H9 (cell line): ENCODE measurements around the gene CDC42EP3. TPM values are rescaled to one million over a fixed set of nuclear protein-coding genes. Genes with fewer than 3 reads are reported as not detected.

Experiments used
- DNase-seq: peaks from one replicate; pipeline ENCODE4 v3.0.0-alpha.2; 2017
- H2AFZ ChIP-seq: one replicate; pipeline ENCODE4 v1.6.1; 2013; ENCODE audit warnings: mild to moderate bottlenecking, low read length, control low read depth, moderate library complexity
- H2AK5ac ChIP-seq: 2 replicates; pipeline ENCODE4 v1.6.1; 2013; ENCODE audit warnings: low read length, control low read depth, mixed read lengths; ENCODE audit not compliant: insufficient read length
- H2BK120ac ChIP-seq: one replicate; pipeline ENCODE4 v1.6.1; 2013; ENCODE audit warnings: low read depth, mild to moderate bottlenecking, low read length, control low read depth, inconsistent platforms; ENCODE audit not compliant: poor library complexity, severe bottlenecking
- H2BK12ac ChIP-seq: 2 replicates; pipeline ENCODE4 v1.6.1; 2013; ENCODE audit warnings: low read length, control low read depth, mixed read lengths, low read depth; ENCODE audit not compliant: insufficient read length
- H2BK15ac ChIP-seq: 2 replicates; pipeline ENCODE4 v1.6.1; 2013; ENCODE audit warnings: low read depth, low read length, control low read depth
- H2BK20ac ChIP-seq: one replicate; pipeline ENCODE4 v1.6.1; 2013; ENCODE audit warnings: low read depth, mild to moderate bottlenecking, low read length, control low read depth, inconsistent platforms; ENCODE audit not compliant: poor library complexity, severe bottlenecking
- H2BK5ac ChIP-seq: 2 replicates; pipeline ENCODE4 v1.6.1; 2013; ENCODE audit warnings: low read length, control low read depth, mixed read lengths; ENCODE audit not compliant: insufficient read length
- H3K14ac ChIP-seq: 2 replicates; pipeline ENCODE4 v1.6.1; 2013; ENCODE audit warnings: low read length, control low read depth; ENCODE audit not compliant: insufficient read depth
- H3K18ac ChIP-seq: 2 replicates; pipeline ENCODE4 v1.6.1; 2013; ENCODE audit warnings: low read depth, mild to moderate bottlenecking, mixed read lengths, low read length, control low read depth; ENCODE audit not compliant: insufficient read length
- H3K23ac ChIP-seq: 2 replicates; pipeline ENCODE4 v1.6.1; 2013; ENCODE audit warnings: low read length, control low read depth, mixed read lengths, low read depth; ENCODE audit not compliant: insufficient read length
- H3K23me2 ChIP-seq: 2 replicates; pipeline ENCODE4 v1.6.1; 2013; ENCODE audit warnings: low read depth, mild to moderate bottlenecking, mixed read lengths, low read length, control low read depth; ENCODE audit not compliant: insufficient read length, poor library complexity, severe bottlenecking
- H3K27ac ChIP-seq: 2 replicates; pipeline ENCODE4 v1.5.1; 2013; ENCODE audit warnings: low read length, control low read depth, mixed read lengths, low read depth; ENCODE audit not compliant: insufficient read length
- H3K27me3 ChIP-seq: 2 replicates; pipeline ENCODE4 v1.6.1; 2013; ENCODE audit warnings: low read length, control low read depth, inconsistent platforms; ENCODE audit not compliant: insufficient read depth
- H3K4ac ChIP-seq: 2 replicates; pipeline ENCODE4 v1.6.1; 2013; ENCODE audit warnings: low read depth, mild to moderate bottlenecking, control low read depth, inconsistent platforms, low read length, moderate library complexity
- H3K4me1 ChIP-seq: 2 replicates; pipeline ENCODE4 v1.6.1; 2013; ENCODE audit warnings: low read length, control low read depth, inconsistent platforms; ENCODE audit not compliant: insufficient read depth
- H3K4me2 ChIP-seq: 2 replicates; pipeline ENCODE4 v1.6.1; 2013; ENCODE audit warnings: low read length, control low read depth, mixed read lengths; ENCODE audit not compliant: insufficient read length, insufficient read depth
- H3K56ac ChIP-seq: 2 replicates; pipeline ENCODE4 v1.6.1; 2013; ENCODE audit warnings: low read depth, mild to moderate bottlenecking, mixed read lengths, low read length, control low read depth; ENCODE audit not compliant: insufficient read length
- H3K79me1 ChIP-seq: 2 replicates; pipeline ENCODE4 v1.6.1; 2013; ENCODE audit warnings: low read depth, mild to moderate bottlenecking, moderate library complexity, low read length, control low read depth, inconsistent platforms; ENCODE audit not compliant: insufficient read depth, poor library complexity, severe bottlenecking
- H3K79me2 ChIP-seq: 2 replicates; pipeline ENCODE4 v1.6.1; 2013; ENCODE audit warnings: low read length, control low read depth, inconsistent platforms; ENCODE audit not compliant: insufficient read depth
- H3K9ac ChIP-seq: 2 replicates; pipeline ENCODE4 v1.6.1; 2013; ENCODE audit warnings: low read length, control low read depth, mixed read lengths; ENCODE audit not compliant: insufficient read length; ENCODE audit errors: extremely low read depth
- H3K9me3 ChIP-seq: one replicate; pipeline ENCODE4 v1.6.1; 2013; ENCODE audit warnings: low read depth, low read length, inconsistent platforms; ENCODE audit not compliant: control insufficient read depth
- H3T11ph ChIP-seq: one replicate; pipeline ENCODE4 v1.6.1; 2013; ENCODE audit warnings: mild to moderate bottlenecking, low read length, control low read depth, inconsistent platforms
- H4K20me1 ChIP-seq: one replicate; pipeline ENCODE4 v1.6.1; 2013; ENCODE audit not compliant: control insufficient read depth, insufficient read length, insufficient read depth
- H4K5ac ChIP-seq: 2 replicates; pipeline ENCODE4 v1.6.1; 2013; ENCODE audit warnings: low read depth, mild to moderate bottlenecking, mixed read lengths, low read length, control low read depth; ENCODE audit not compliant: insufficient read length
- H4K8ac ChIP-seq: replicated peaks from 2 replicates; pipeline ENCODE4 v1.6.1; 2013; ENCODE audit warnings: low read length, control low read depth, mixed read lengths, low read depth; ENCODE audit not compliant: insufficient read length
- H4K91ac ChIP-seq: 2 replicates; pipeline ENCODE4 v1.6.1; 2013; ENCODE audit warnings: low read depth, mild to moderate bottlenecking, moderate library complexity, mixed read lengths, low read length, control low read depth; ENCODE audit not compliant: insufficient read length
- H3K27ac Mint-ChIP-seq, 3 experiments: 2 replicates in 2 of 3; 3 replicates in 1 of 3; pipeline ENCODE4 v1.8.0; 2020 to 2021; ENCODE audit warnings: mixed read lengths in 3 of 3, mild to moderate bottlenecking in 1 of 3, moderate library complexity in 1 of 3
- H3K27me3 Mint-ChIP-seq: 2 replicates; pipeline ENCODE4 v1.8.0; 2021; ENCODE audit warnings: low read depth, mild to moderate bottlenecking, moderate library complexity, mixed read lengths
- H3K36me3 Mint-ChIP-seq, 3 experiments: 2 replicates in 2 of 3; 3 replicates in 1 of 3; pipeline ENCODE4 v1.8.0; 2020 to 2021; ENCODE audit warnings: low read depth in 3 of 3, mixed read lengths in 3 of 3; ENCODE audit not compliant: insufficient read depth in 1 of 3
- H3K4me1 Mint-ChIP-seq, 2 experiments: 2 replicates each; pipeline ENCODE4 v1.8.0; 2020; ENCODE audit warnings: mixed read lengths in 2 of 2
- H3K4me3 Mint-ChIP-seq, 2 experiments: 2 replicates in 1 of 2; 3 replicates in 1 of 2; pipeline ENCODE4 v1.8.0; 2020 to 2021; ENCODE audit warnings: mild to moderate bottlenecking in 2 of 2, mixed read lengths in 2 of 2, moderate library complexity in 1 of 2
- H3K9me3 Mint-ChIP-seq, 2 experiments: 2 replicates in 1 of 2; 3 replicates in 1 of 2; pipeline ENCODE4 v1.8.0; 2020; ENCODE audit warnings: mild to moderate bottlenecking in 2 of 2, mixed read lengths in 2 of 2, moderate library complexity in 1 of 2
- WGBS: extraction: QIAGEN DNeasy Blood & Tissue Kit; methylation state at CpG from one replicate; pipeline ENCODE4 v1.1.7; 2013; ENCODE audit warnings: missing lambda C conversion rate, low lambda C conversion rate, mixed read lengths; ENCODE audit not compliant: insufficient read length; ENCODE audit errors: extremely low coverage; 5-methylcytosine and 5-hydroxymethylcytosine counted together
- total RNA-seq: library from RNA; stranded (reverse); gene quantifications from 2 replicates; pipeline ENCODE4 v1.2.1, GENCODE V29; 2021
- TF ChIP-seq, protein P1 (sequence below): fragments of 200-600 bp; sonication (generic); conservative IDR thresholded peaks from 3 replicates; pipeline ENCODE4 v1.8.0; 2021; ENCODE audit warnings: antibody characterized with exemption, mild to moderate bottlenecking

The CDC42EP3 gene
- total RNA-seq, 1 experiment from 2014 or later, result 61.5 TPM

DNA sequence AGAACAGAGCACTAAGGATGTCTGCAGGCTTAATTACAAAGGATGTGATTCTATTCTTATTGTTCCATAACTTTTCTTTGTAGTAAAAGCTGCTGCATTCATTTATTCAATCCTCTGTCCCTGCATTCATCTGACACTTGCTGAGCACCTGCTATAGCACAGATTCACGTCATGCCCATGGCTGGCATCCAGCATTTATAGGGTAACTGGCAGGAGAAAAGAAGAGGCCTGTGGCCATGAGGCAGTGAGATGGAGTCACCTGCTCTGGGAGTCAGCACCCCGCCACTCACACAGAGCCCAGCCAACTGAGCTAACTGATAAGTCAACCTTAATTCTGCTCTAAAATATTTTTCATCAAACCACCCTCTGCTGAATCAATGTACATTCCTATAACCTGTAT is 18.3 kb upstream of the CDC42EP3 start:
- Histone ChIP-seq H2BK15ac (no peak overlapping the region), H2BK5ac (no peak overlapping the region), H3K79me2 (no peaks in the 10 kb centered on the region), H4K5ac (no peak overlapping the region), H3K56ac (no peak overlapping the region), H3K9me3 (no peaks in the 10 kb centered on the region), H4K91ac (no peak overlapping the region), H3K27ac (no peak overlapping the region), H3K4ac (no peak overlapping the region), H3K14ac (no peak overlapping the region), H4K20me1 (no peaks in the 10 kb centered on the region), H3K18ac (no peak overlapping the region), H3K27me3 (no peaks in the 10 kb centered on the region), H2BK120ac (no peak overlapping the region), H2AK5ac (no peak overlapping the region), H3K4me2 (no peak overlapping the region), H2AFZ (no peak overlapping the region), H3K79me1 (no peaks in the 10 kb centered on the region), H3K23ac (no peak overlapping the region), H3T11ph (no peak overlapping the region), H2BK12ac (no peak overlapping the region), H3K9ac (no peak overlapping the region), H2BK20ac (no peak overlapping the region), H3K4me1 (no peaks in the 10 kb centered on the region), H3K23me2 (no peaks in the 10 kb centered on the region), H4K8ac (no peak overlapping the region)
- no CpG with 5 or more reads among the region's 2 CpGs for WGBS
- TF ChIP-seq, protein P1, sequence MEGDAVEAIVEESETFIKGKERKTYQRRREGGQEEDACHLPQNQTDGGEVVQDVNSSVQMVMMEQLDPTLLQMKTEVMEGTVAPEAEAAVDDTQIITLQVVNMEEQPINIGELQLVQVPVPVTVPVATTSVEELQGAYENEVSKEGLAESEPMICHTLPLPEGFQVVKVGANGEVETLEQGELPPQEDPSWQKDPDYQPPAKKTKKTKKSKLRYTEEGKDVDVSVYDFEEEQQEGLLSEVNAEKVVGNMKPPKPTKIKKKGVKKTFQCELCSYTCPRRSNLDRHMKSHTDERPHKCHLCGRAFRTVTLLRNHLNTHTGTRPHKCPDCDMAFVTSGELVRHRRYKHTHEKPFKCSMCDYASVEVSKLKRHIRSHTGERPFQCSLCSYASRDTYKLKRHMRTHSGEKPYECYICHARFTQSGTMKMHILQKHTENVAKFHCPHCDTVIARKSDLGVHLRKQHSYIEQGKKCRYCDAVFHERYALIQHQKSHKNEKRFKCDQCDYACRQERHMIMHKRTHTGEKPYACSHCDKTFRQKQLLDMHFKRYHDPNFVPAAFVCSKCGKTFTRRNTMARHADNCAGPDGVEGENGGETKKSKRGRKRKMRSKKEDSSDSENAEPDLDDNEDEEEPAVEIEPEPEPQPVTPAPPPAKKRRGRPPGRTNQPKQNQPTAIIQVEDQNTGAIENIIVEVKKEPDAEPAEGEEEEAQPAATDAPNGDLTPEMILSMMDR, result no peak
- Mint-ChIP-seq H3K9me3 (peaks cover 0 to 1% of the 10 kb centered on the region in 2 experiments; a peak in 1 of 5 replicates), H3K27me3 (no peaks in the 10 kb centered on the region; the same call in 1 of the 2 replicates), H3K4me1 (peaks cover 8 to 19% of the 10 kb centered on the region in 2 experiments), H3K27ac (no peak overlapping the region), H3K36me3 (no peaks in the 10 kb centered on the region), H3K4me3 (no peak overlapping the region)
- no peak for DNase-seq
